Colonic mucosa (tissue), 4 donors: ENCODE results near the gene C2orf68. TPM values are rescaled to one million over a fixed set of nuclear protein-coding genes. Genes with fewer than 3 reads are reported as not detected.

Source experiments
- DNase-seq: peaks from one replicate; pipeline ENCODE4 v3.0.0-alpha.2; 2020
- H3K27ac ChIP-seq: fragments of 200-600 bp; one replicate; pipeline ENCODE4 v1.8.0; 2021
- H3K27me3 ChIP-seq: fragments of 200-600 bp; one replicate; pipeline ENCODE4 v1.8.0; 2021
- H3K36me3 ChIP-seq: fragments of 200-600 bp; one replicate; pipeline ENCODE4 v1.8.0; 2021
- H3K4me1 ChIP-seq: fragments of 200-600 bp; one replicate; pipeline ENCODE4 v1.8.0; 2021; ENCODE audit warnings: mild to moderate bottlenecking
- H3K4me3 ChIP-seq: fragments of 200-600 bp; one replicate; pipeline ENCODE4 v1.8.0; 2021
- H3K9ac ChIP-seq, 2 donors: one replicate each; pipeline ENCODE4 v1.7.0; 2013; ENCODE audit warnings: control low read depth in 2 of 2, low read depth in 2 of 2, low read length in 2 of 2
- H3K9me3 ChIP-seq: fragments of 200-600 bp; one replicate; pipeline ENCODE4 v1.8.0; 2021
- intact Hi-C: fragments of 100-400 bp; cut with DNase I; formaldehyde crosslinking; loops from one replicate; pipeline ENCODE4 v1.14.1; 2022
- total RNA-seq, 2 donors: library from RNA; stranded (reverse); fragmentation: NEBNext Ultra II Directional in 1 of 2; extraction: Animal tissue kit (Norgen Biotek cat#: 25700) in 1 of 2; gene quantifications; one replicate each; pipeline ENCODE4 v1.2.1, GENCODE V29; 2021
- TF ChIP-seq, protein P1 (sequence below): fragments of 200-600 bp; IDR thresholded peaks from one replicate; pipeline ENCODE4 v1.8.0; 2022; ENCODE audit warnings: antibody characterized with exemption, mild to moderate bottlenecking
- donor health status: healthy.
- donor health status: DM: no; HTN: no; CAD: no.
- donor health status: DM: no; HTN: no; CAD: no.

The C2orf68 gene
- total RNA-seq, 2 donors from 2014 or later = 36.8 to 40.5 TPM

DNA sequence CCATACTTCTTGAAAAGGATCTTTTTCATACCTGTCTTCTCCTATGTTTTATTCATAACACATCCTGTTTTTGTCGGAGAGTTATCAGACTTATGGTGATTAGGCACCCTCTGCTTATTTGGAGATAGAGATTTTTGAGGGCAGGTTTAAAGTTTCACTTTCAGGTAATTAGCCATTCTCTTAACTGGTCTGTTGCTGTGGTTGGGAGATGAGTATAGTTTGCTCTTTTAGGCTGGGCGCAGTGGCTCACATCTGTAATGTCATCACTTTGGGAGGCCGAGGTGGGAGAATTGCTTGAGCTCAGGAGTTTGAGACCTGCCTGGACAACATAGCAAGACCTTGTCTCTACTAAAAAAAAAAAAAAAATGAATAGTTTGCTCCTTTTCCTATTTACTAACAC, 30.9 kb upstream of the C2orf68 start:
- H3K36me3 ChIP-seq = peaks cover 41% of the 10 kb centered on the region
- TF ChIP-seq, protein P1, sequence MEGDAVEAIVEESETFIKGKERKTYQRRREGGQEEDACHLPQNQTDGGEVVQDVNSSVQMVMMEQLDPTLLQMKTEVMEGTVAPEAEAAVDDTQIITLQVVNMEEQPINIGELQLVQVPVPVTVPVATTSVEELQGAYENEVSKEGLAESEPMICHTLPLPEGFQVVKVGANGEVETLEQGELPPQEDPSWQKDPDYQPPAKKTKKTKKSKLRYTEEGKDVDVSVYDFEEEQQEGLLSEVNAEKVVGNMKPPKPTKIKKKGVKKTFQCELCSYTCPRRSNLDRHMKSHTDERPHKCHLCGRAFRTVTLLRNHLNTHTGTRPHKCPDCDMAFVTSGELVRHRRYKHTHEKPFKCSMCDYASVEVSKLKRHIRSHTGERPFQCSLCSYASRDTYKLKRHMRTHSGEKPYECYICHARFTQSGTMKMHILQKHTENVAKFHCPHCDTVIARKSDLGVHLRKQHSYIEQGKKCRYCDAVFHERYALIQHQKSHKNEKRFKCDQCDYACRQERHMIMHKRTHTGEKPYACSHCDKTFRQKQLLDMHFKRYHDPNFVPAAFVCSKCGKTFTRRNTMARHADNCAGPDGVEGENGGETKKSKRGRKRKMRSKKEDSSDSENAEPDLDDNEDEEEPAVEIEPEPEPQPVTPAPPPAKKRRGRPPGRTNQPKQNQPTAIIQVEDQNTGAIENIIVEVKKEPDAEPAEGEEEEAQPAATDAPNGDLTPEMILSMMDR = no peak
- no peaks in the 10 kb centered on the region for H3K27me3 ChIP-seq
- intact Hi-C loops = no loop called here
- H3K4me1 ChIP-seq = no peaks in the 10 kb centered on the region
- no peak overlapping the region for H3K4me3 ChIP-seq
- no peak overlapping the region for H3K9ac ChIP-seq
- no peaks in the 10 kb centered on the region for H3K9me3 ChIP-seq
- no peak overlapping the region for H3K27ac ChIP-seq
- no peak for DNase-seq

DNA sequence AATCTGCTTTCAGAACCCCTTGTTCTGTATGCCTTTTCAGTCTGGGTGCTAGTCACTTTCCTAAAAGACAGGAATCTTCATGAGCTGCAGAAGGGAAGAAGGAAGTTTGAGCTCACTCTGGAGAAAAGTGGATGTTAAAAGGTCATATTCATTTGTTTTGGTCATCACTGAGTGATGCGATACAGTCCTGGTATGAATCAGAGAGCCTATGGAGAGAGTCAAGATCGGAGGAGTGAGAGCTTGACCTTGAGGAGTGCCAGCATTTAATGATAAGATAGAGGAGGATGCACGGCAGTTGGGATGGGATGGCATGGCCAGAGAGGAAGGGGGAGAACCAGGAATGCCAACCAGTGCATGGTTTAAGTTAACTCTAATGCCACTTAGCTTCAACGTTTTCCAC, 23.8 kb upstream of the C2orf68 start:
- TF ChIP-seq, protein P1 = no peak
- H3K27ac ChIP-seq = no peak overlapping the region
- H3K27me3 ChIP-seq = no peaks in the 10 kb centered on the region
- H3K4me3 ChIP-seq = no peak overlapping the region
- no peak for DNase-seq
- H3K9me3 ChIP-seq = no peaks in the 10 kb centered on the region
- H3K36me3 ChIP-seq = peaks cover 22% of the 10 kb centered on the region
- no peak overlapping the region for H3K9ac ChIP-seq
- intact Hi-C loops = no loop called here
- no peaks in the 10 kb centered on the region for H3K4me1 ChIP-seq

DNA sequence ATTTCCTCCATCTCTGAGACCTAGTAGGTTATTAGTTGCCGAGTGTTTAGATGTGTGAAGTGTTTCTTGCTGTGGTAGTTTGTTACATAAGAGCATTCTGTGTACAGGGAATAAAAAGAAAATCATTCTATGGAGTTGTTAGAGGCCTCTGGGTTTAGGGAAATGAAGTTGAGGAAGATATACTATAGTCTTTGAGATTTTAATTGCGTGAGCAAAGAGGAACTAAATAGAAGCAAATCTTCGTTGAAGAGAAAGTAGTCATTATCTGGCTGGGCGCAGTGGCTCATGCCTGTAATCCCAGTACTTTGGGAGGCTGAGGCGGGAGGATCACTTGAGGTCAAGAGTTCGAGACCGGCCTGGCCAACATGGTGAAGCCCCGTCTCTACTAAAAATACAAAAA, 23.1 kb upstream of the C2orf68 start:
- intact Hi-C loops = no loop called here
- TF ChIP-seq, protein P1 = no peak
- no peak overlapping the region for H3K4me3 ChIP-seq
- H3K36me3 ChIP-seq = peaks cover 24% of the 10 kb centered on the region
- H3K4me1 ChIP-seq = no peaks in the 10 kb centered on the region
- no peak overlapping the region for H3K9ac ChIP-seq
- no peak overlapping the region for H3K27ac ChIP-seq
- H3K9me3 ChIP-seq = no peaks in the 10 kb centered on the region
- no peak for DNase-seq
- no peaks in the 10 kb centered on the region for H3K27me3 ChIP-seq

DNA sequence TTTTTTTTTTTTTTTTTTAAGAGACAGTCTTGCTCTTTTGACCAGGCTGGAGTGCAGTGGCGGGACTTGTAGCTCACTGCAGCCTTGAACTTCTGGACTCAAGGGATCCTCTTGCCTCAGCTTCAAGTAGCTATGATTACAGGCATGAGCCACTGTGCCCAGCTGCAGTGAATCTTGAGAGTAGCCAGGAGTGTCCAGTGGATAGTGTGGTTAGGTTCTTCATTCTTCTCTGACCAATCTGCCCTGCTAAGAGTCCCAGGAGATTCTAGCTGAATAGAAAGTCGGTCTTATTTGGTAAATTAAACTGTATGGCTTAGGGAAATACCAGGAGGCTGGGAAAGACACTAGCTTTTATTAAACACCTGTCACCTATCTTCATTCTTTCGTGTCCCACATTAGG, 19.4 kb upstream of the C2orf68 start:
- peaks cover 10% of the 10 kb centered on the region for H3K36me3 ChIP-seq
- no peaks in the 10 kb centered on the region for H3K4me1 ChIP-seq
- H3K27ac ChIP-seq = no peak overlapping the region
- no peak for DNase-seq
- no peak overlapping the region for H3K4me3 ChIP-seq
- no peaks in the 10 kb centered on the region for H3K27me3 ChIP-seq
- H3K9ac ChIP-seq = no peak overlapping the region
- no peaks in the 10 kb centered on the region for H3K9me3 ChIP-seq
- intact Hi-C loops = no loop called here
- TF ChIP-seq, protein P1 = no peak

DNA sequence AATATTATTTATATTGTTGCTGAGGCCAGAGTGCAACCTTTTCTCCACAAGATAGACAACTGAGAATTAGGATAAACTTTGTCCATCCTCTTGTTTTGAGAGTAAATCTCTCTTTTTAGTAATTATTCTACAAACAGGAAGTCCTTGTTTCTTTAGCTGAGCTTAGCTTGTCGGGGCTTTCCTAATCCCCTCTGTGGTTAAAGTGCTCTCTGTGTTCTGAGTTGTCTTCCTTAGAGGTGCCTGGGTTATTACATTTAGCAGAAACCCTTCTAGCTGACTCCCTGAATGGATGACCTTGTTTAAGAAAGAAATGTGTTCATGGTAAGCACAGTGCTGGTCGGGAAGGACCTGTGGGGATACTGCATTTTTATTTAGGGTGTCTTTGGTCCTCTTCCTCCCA, 16.8 kb upstream of the C2orf68 start:
- intact Hi-C loops = no loop called here
- Histone ChIP-seq H3K9ac (no peak overlapping the region), H3K27me3 (no peaks in the 10 kb centered on the region), H3K36me3 (peaks cover 31% of the 10 kb centered on the region), H3K4me3 (no peak overlapping the region), H3K9me3 (no peaks in the 10 kb centered on the region), H3K27ac (no peak overlapping the region), H3K4me1 (no peaks in the 10 kb centered on the region)
- DNase-seq = no peak
- TF ChIP-seq, protein P1 = no peak

DNA sequence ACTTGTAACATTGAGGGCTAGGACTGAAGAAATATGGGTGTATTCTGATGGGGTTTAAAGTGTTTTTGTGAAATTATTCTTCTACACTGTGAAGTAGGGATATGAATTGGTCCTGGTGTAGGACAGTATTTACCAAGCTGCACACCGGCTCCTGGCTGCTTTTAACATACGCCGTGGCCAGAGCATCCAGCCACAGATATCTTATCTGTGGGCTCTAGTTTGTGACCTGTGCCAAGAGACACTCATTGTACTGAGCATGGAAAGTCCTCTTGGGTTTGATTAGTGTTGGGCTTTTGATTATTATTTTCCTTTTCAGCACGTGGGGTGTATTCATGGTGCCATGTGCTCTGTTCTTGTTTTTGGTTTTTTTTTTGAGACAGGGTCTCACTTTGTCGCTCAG, 12.1 kb upstream of the C2orf68 start:
- no peaks in the 10 kb centered on the region for H3K27me3 ChIP-seq
- TF ChIP-seq, protein P1 = no peak
- H3K27ac ChIP-seq = no peak overlapping the region
- H3K4me3 ChIP-seq = no peak overlapping the region
- peaks cover 23% of the 10 kb centered on the region for H3K36me3 ChIP-seq
- no peaks in the 10 kb centered on the region for H3K4me1 ChIP-seq
- intact Hi-C loops = no loop called here
- DNase-seq = no peak
- no peak overlapping the region for H3K9ac ChIP-seq
- no peaks in the 10 kb centered on the region for H3K9me3 ChIP-seq
